GM18526 (cell line): ENCODE results near the gene LRRC59.
A peak's percentile ranks its signal among the peaks of the same experiment; 100 is the strongest.

Source experiments
- POLR2A ChIP-seq: IDR thresholded peaks from 3 replicates; pipeline ENCODE4 v1.6.1; 2011; ENCODE audit not compliant: insufficient read length; ENCODE audit errors: extremely low read depth

Gene LRRC59

GRCh38 chr17:50373705-50374104, 23.6 kb downstream of the LRRC59 start:
- TF ChIP-seq POLR2A, result no peak

GRCh38 chr17:50372758-50373556, 24.4 kb downstream of the LRRC59 start, which contains the start of the genes EME1 and MRPL27:
Gene EME1 (plus strand): TSS chr17:50373229. CDS start chr17:50375209, 1,980 bp downstream.
Gene MRPL27 (minus strand): TSS chr17:50373184. CDS start chr17:50373170, 14 bp downstream.
- TF ChIP-seq POLR2A, result peak; percentile 87

GRCh38 chr17:50372222-50372757, 25.0 kb downstream of the LRRC59 start:
- TF ChIP-seq POLR2A, result no peak

GRCh38 chr17:50371526-50371925, 25.8 kb downstream of the LRRC59 start:
- no peak for TF ChIP-seq POLR2A

GRCh38 chr17:50370052-50370451, 27.3 kb downstream of the LRRC59 start:
- no peak for TF ChIP-seq POLR2A

GRCh38 chr17:50367401-50367800, 29.9 kb downstream of the LRRC59 start:
- no peak for TF ChIP-seq POLR2A

GRCh38 chr17:50365649-50366393, 31.5 kb downstream of the LRRC59 start:
- no peak for TF ChIP-seq POLR2A

- no peak for TF ChIP-seq POLR2A
Measured at GRCh38 chr17:50365165-50365564, 32.2 kb downstream of the LRRC59 start.

GRCh38 chr17:50364715-50365114, 32.6 kb downstream of the LRRC59 start:
- no peak for TF ChIP-seq POLR2A

- no peak for TF ChIP-seq POLR2A
Measured at GRCh38 chr17:50364061-50364458, 33.3 kb downstream of the LRRC59 start.

GRCh38 chr17:50363217-50364060, 33.9 kb downstream of the LRRC59 start:
- TF ChIP-seq POLR2A, result no peak

GRCh38 chr17:50362661-50363060, 34.7 kb downstream of the LRRC59 start:
- no peak for TF ChIP-seq POLR2A

GRCh38 chr17:50361561-50362480, 35.5 kb downstream of the LRRC59 start:
- no peak for TF ChIP-seq POLR2A

- no peak for TF ChIP-seq POLR2A
Measured at GRCh38 chr17:50360486-50361115, 36.7 kb downstream of the LRRC59 start.

GRCh38 chr17:50359998-50360461, 37.3 kb downstream of the LRRC59 start:
- TF ChIP-seq POLR2A, result no peak
